ENCODE measurements around the gene COL9A1.

- peak in 1 of 3 donors; percentile 16 for TF ChIP-seq CTCF (IDR thresholded peaks at IDR 0.05)
- TF ChIP-seq EP300 (IDR thresholded peaks at IDR 0.05): no peak
These were observed 7.3 kb upstream of the COL9A1 start for GRCh38 chr6:70310063-70310694.

All from ovary (tissue), 3 donors.